ENCODE data around the gene PRR11. TPM values are rescaled to one million over a fixed set of nuclear protein-coding genes. Genes with fewer than 3 reads are reported as not detected.
A peak's percentile ranks its signal among the peaks of the same experiment; 100 is the strongest.
"Not testable (repeated sequence)": the region's sequence is repeated elsewhere in the genome, so short reads cannot be mapped to it uniquely, and the experiment has no call there.

The PRR11 gene
- total and polyA plus RNA-seq, 5 donors from 2014 or later: 1.2 to 3.0 (median 1.5) TPM

DNA sequence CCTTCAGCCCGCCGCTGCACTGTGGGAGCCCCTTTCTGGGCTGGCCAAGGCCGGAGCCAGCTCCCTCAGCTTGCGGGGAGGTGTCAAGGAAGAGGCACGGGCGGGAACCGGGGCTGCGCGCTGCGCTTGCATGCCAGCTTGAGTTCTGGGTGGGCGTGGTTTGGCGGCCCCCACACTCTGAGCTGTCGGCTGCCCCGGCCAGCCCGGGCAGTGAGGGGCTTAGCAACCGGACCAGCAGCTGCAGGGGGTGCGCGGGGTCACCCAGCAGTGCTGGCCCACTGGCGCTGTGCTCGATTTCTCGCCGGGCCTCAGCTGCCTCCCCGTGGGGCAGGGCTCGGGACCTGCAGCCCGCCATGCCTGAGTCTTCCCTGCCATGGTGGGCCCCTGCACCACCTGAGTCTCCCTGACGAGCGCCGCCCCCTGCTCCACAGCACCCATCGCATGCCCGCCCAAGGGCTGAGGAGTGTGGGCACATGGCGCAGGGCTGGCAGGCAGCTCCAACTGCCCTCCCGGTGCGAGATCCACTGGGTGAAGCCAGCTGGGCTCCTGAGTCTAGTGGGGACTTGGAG lies 17.0 kb downstream of the PRR11 start:
- no peak overlapping the region for H3K4me3 Mint-ChIP-seq
- no peaks in the 10 kb centered on the region for H3K36me3 Mint-ChIP-seq
- Histone ChIP-seq H3K4me3 (ENCODE audit: low read depth, low read length) (no peak overlapping the region), H3K9me3 (ENCODE audit: control insufficient read depth in 2 of 2, low read length in 2 of 2) (no peaks in the 10 kb centered on the region), H3K27me3 (ENCODE audit: control insufficient read depth, insufficient read depth, low read length) (no peaks in the 10 kb centered on the region), H3K36me3 (ENCODE audit: control insufficient read depth, insufficient read depth, low read length) (no peaks in the 10 kb centered on the region), H3K4me1 (ENCODE audit: control insufficient read depth, insufficient read depth, low read length, poor library complexity, severe bottlenecking) (no peaks in the 10 kb centered on the region), H3K27ac (ENCODE audit: insufficient read depth, low read length, poor library complexity, severe bottlenecking) (no peak overlapping the region)
- H3K27ac Mint-ChIP-seq: no peak overlapping the region
- H3K9me3 Mint-ChIP-seq: peaks cover 0 to 5% (median 0%) of the 10 kb centered on the region in 7 donors
- H3K4me1 Mint-ChIP-seq: peaks cover 0 to 3% (median 0%) of the 10 kb centered on the region in 4 donors
- ATAC-seq (ENCODE audit: low read depth in 2 of 2) (no peak), DNase-seq (no peak)
- no peaks in the 10 kb centered on the region for H3K27me3 Mint-ChIP-seq

DNA sequence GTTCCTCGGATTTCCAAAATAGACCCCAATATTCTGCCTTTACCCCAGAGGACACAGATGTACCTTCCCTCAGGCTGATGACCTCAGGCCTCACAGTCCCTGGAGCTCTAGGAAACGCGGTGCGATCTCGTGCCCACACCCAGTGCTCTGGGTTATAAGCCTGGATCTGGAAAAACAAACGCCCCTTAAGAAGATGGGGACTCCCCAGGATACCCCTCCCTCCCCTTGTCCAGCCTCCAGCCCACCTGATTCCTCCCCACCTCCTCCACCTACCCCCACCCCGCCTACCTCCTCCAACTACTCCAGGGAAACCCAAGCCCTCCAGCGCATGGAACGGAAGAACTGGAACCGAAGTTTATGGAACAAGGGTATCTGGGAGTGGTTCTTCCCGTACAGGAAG lies 19.1 kb downstream of the PRR11 start:
- H3K36me3 ChIP-seq (ENCODE audit: control insufficient read depth, insufficient read depth, low read length): no peaks in the 10 kb centered on the region
- Mint-ChIP-seq H3K36me3 (no peaks in the 10 kb centered on the region), H3K9me3 (peaks cover 0 to 5% (median 0%) of the 10 kb centered on the region in 7 donors), H3K4me3 (no peak overlapping the region), H3K27me3 (no peaks in the 10 kb centered on the region), H3K4me1 (peaks cover 0 to 3% (median 0%) of the 10 kb centered on the region in 4 donors), H3K27ac (no peak overlapping the region)
- ATAC-seq (ENCODE audit: low read depth in 2 of 2) (no peak), DNase-seq (no peak)
- no peaks in the 10 kb centered on the region for H3K4me1 ChIP-seq (ENCODE audit: control insufficient read depth, insufficient read depth, low read length, poor library complexity, severe bottlenecking)
- no peaks in the 10 kb centered on the region for H3K27me3 ChIP-seq (ENCODE audit: control insufficient read depth, insufficient read depth, low read length)
- H3K9me3 ChIP-seq (ENCODE audit: control insufficient read depth in 2 of 2, low read length in 2 of 2): no peaks in the 10 kb centered on the region
- no peak overlapping the region for H3K27ac ChIP-seq (ENCODE audit: insufficient read depth, low read length, poor library complexity, severe bottlenecking)
- no peak overlapping the region for H3K4me3 ChIP-seq (ENCODE audit: low read depth, low read length)

DNA sequence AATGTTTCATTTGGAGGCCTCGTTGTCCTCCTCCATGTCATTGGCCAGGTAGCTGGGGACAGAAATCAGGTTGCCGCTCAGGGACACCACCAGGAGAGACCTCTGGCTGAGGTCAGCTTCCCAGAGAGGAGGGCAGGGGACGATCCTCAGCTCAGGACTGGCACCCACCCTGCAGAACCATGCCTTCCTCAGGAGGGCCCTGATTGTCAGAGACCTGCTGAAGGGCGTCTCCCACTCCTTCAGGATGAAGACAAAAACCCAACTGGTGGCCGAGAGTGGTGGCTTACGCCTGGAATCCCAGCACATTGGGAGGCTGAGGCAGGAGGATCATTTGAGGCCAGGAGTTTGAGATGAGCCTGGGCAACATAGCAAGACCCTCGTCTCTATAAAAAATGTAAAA lies 19.5 kb downstream of the PRR11 start:
- no peak for DNase-seq
- H3K27me3 ChIP-seq (ENCODE audit: control insufficient read depth, insufficient read depth, low read length): no peaks in the 10 kb centered on the region
- no peak for ATAC-seq (ENCODE audit: low read depth in 2 of 2)
- no peaks in the 10 kb centered on the region for H3K27me3 Mint-ChIP-seq
- H3K36me3 ChIP-seq (ENCODE audit: control insufficient read depth, insufficient read depth, low read length): no peaks in the 10 kb centered on the region
- no peaks in the 10 kb centered on the region for H3K36me3 Mint-ChIP-seq
- H3K4me3 ChIP-seq (ENCODE audit: low read depth, low read length): no peak overlapping the region
- H3K27ac Mint-ChIP-seq: peak overlapping the region in 1 of 3 donors; percentile 20
- peaks cover 0 to 5% (median 0%) of the 10 kb centered on the region in 7 donors for H3K9me3 Mint-ChIP-seq
- H3K4me1 Mint-ChIP-seq: peaks cover 0 to 3% (median 0%) of the 10 kb centered on the region in 4 donors
- no peaks in the 10 kb centered on the region for H3K9me3 ChIP-seq (ENCODE audit: control insufficient read depth in 2 of 2, low read length in 2 of 2)
- H3K27ac ChIP-seq (ENCODE audit: insufficient read depth, low read length, poor library complexity, severe bottlenecking): no peak overlapping the region
- H3K4me3 Mint-ChIP-seq: no peak overlapping the region
- no peaks in the 10 kb centered on the region for H3K4me1 ChIP-seq (ENCODE audit: control insufficient read depth, insufficient read depth, low read length, poor library complexity, severe bottlenecking)

DNA sequence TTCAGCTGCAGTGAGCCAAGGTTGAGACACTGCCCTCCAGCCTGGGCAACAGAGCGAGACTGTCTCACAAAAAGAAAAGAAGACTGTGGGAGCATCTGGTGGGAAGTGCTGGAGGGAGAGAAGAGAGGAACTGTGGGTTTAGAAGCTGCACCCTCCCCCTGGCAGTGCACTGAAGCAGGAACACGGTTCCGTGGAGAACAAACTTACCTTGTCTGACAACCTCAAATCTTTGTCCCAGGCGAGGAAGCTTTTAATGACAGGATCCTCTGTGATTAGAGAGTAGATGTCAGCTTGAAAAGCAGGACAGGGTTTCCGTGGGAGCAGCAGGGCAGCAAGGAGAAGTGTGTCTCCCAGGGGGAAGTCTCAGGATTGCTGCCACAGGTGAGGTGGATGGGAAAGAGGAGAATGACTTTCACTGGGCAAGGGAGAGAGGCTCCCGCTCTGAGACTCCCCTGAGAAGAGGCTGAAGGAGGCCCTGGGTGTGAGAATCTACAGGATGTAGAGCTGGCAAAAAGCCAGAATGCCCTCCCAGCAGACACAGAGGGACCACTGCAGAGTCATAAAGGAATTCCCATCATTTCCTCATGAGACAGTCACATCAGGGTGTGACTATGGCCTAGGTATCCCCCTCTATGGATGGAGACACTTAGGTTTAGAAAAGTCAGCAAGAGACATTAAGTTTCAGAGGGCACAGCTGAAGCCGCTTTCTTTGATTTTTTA lies 22.9 kb downstream of the PRR11 start:
- no peak for DNase-seq
- Mint-ChIP-seq H3K27me3 (no peaks in the 10 kb centered on the region), H3K4me3 (no peak overlapping the region), H3K36me3 (peaks cover 3% of the 10 kb centered on the region), H3K4me1 (peaks cover 0 to 3% (median 0%) of the 10 kb centered on the region in 4 donors), H3K27ac (no peak overlapping the region), H3K9me3 (peaks cover 0 to 5% (median 0%) of the 10 kb centered on the region in 7 donors)
- H3K9me3 ChIP-seq (ENCODE audit: control insufficient read depth in 2 of 2, low read length in 2 of 2): no peaks in the 10 kb centered on the region
- H3K27ac ChIP-seq (ENCODE audit: insufficient read depth, low read length, poor library complexity, severe bottlenecking): no peak overlapping the region
- no peak overlapping the region for H3K4me3 ChIP-seq (ENCODE audit: low read depth, low read length)
- H3K27me3 ChIP-seq (ENCODE audit: control insufficient read depth, insufficient read depth, low read length): no peaks in the 10 kb centered on the region
- no peaks in the 10 kb centered on the region for H3K36me3 ChIP-seq (ENCODE audit: control insufficient read depth, insufficient read depth, low read length)
- no peaks in the 10 kb centered on the region for H3K4me1 ChIP-seq (ENCODE audit: control insufficient read depth, insufficient read depth, low read length, poor library complexity, severe bottlenecking)
- no peak for ATAC-seq (ENCODE audit: low read depth in 2 of 2)

DNA sequence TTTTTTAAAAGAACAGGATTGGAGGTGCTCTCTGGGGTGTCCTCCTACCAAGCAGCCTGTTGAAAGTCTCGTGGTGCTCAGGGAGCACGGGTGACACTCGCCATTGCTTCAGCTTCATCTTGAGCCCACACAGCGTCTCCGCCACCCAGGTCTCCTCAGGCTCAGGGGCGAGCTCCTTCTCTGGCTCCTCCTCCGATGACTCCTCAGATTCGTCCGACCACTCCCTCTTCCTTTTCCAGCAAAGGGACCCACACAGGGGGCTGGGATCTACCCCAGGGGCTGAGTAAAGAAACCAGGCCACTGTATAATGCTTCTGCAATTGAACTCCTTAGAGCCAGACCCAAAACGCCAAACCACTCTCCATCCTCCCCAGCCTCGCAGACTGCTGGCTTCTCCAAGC lies 24.1 kb downstream of the PRR11 start:
- H3K4me3 Mint-ChIP-seq; ATAC-seq (ENCODE audit: low read depth in 2 of 2); DNase-seq: not testable (repeated sequence)

DNA sequence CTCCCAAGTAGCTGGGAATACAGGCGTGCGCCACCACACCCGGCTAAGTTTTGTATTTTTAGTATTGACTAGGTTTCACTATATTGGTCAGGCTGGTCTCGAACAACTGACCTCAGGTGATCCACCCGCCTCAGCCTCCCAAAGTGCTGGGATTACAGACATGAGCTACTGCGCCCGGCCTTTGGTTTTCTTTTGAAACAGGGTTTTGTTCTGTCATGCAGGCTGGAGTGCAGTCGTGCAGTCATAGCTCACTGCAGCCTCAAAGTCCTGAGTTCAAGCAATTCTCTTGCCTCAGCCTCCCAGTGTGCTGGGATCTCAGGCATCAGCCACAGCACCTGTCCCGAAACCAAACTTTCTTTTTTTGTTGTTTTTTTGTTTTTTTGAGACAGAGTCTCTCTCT lies 25.1 kb downstream of the PRR11 start:
- no peaks in the 10 kb centered on the region for H3K4me1 ChIP-seq (ENCODE audit: control insufficient read depth, insufficient read depth, low read length, poor library complexity, severe bottlenecking)
- no peaks in the 10 kb centered on the region for H3K27me3 ChIP-seq (ENCODE audit: control insufficient read depth, insufficient read depth, low read length)
- H3K27ac ChIP-seq (ENCODE audit: insufficient read depth, low read length, poor library complexity, severe bottlenecking): no peak overlapping the region
- H3K4me3 Mint-ChIP-seq: no peak overlapping the region
- ATAC-seq (ENCODE audit: low read depth in 2 of 2): no peak
- no peaks in the 10 kb centered on the region for H3K36me3 ChIP-seq (ENCODE audit: control insufficient read depth, insufficient read depth, low read length)
- H3K9me3 ChIP-seq (ENCODE audit: control insufficient read depth in 2 of 2, low read length in 2 of 2): no peaks in the 10 kb centered on the region
- H3K4me3 ChIP-seq (ENCODE audit: low read depth, low read length): no peak overlapping the region
- no peaks in the 10 kb centered on the region for H3K9me3 Mint-ChIP-seq
- no peak overlapping the region for H3K27ac Mint-ChIP-seq
- H3K4me1 Mint-ChIP-seq: peaks cover 0 to 3% (median 0%) of the 10 kb centered on the region in 4 donors
- DNase-seq: no peak
- H3K27me3 Mint-ChIP-seq: no peaks in the 10 kb centered on the region
- H3K36me3 Mint-ChIP-seq: peaks cover 3% of the 10 kb centered on the region

More for the DNA sequence above, 24.1 kb downstream of the PRR11 start:
- not testable (repeated sequence) for H3K4me3 ChIP-seq (ENCODE audit: low read depth, low read length); H3K4me1 ChIP-seq (ENCODE audit: control insufficient read depth, insufficient read depth, low read length, poor library complexity, severe bottlenecking); H3K9me3 ChIP-seq (ENCODE audit: control insufficient read depth in 2 of 2, low read length in 2 of 2); H3K27me3 ChIP-seq (ENCODE audit: control insufficient read depth, insufficient read depth, low read length); H3K36me3 Mint-ChIP-seq; H3K27me3 Mint-ChIP-seq; H3K4me1 Mint-ChIP-seq; H3K27ac Mint-ChIP-seq; H3K9me3 Mint-ChIP-seq; H3K27ac ChIP-seq (ENCODE audit: insufficient read depth, low read length, poor library complexity, severe bottlenecking); H3K36me3 ChIP-seq (ENCODE audit: control insufficient read depth, insufficient read depth, low read length)

DNA sequence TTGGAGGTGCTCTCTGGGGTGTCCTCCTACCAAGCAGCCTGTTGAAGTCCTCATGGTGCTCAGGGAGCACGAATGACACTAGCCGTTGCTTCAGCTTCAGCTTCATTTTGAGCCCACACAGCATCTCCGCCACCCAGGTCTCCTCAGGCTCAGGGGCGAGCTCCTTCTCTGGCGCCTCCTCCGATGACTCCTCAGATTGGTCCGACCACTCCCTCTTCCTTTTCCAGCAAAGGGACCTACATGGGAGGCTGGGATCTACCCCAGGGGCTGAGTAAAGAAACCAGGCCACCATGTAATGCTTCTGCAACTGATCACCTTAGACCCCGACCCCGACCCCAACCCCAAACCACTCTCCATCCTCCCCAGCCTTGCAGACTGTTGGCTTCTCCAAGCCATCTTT lies 25.9 kb downstream of the PRR11 start:
- Mint-ChIP-seq H3K4me1 (peaks cover 0 to 3% (median 0%) of the 10 kb centered on the region in 4 donors), H3K27ac (no peak overlapping the region)
- no peak for ATAC-seq (ENCODE audit: low read depth in 2 of 2)

DNA sequence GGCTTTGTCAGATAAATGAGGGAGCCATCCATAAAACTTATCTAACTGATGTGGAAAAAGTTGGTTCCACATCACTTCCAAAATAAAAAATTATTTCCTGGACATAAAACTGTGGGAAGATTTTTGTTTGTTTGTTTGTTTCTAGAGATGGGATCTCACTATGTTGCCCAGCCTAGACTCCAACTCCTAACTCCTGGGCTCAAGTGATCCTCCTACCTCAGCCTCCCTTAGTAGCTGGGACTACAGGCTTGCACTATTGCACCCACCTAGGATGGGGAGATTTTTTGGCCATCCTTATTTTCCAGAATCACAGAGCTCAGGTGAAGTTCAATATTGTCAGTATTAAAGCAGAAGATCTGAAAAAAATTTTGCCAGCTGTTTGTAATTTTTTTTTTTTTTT lies 30.5 kb downstream of the PRR11 start:
- Mint-ChIP-seq H3K27me3 (no peaks in the 10 kb centered on the region), H3K9me3 (no peaks in the 10 kb centered on the region), H3K4me1 (no peaks in the 10 kb centered on the region), H3K27ac (no peak overlapping the region), H3K36me3 (peaks cover 3% of the 10 kb centered on the region), H3K4me3 (no peak overlapping the region)
- H3K27me3 ChIP-seq (ENCODE audit: control insufficient read depth, insufficient read depth, low read length): no peaks in the 10 kb centered on the region
- no peak overlapping the region for H3K27ac ChIP-seq (ENCODE audit: insufficient read depth, low read length, poor library complexity, severe bottlenecking)
- H3K4me3 ChIP-seq (ENCODE audit: low read depth, low read length): no peak overlapping the region
- H3K36me3 ChIP-seq (ENCODE audit: control insufficient read depth, insufficient read depth, low read length): no peaks in the 10 kb centered on the region
- no peak for ATAC-seq (ENCODE audit: low read depth in 2 of 2)
- no peaks in the 10 kb centered on the region for H3K4me1 ChIP-seq (ENCODE audit: control insufficient read depth, insufficient read depth, low read length, poor library complexity, severe bottlenecking)
- H3K9me3 ChIP-seq (ENCODE audit: control insufficient read depth in 2 of 2, low read length in 2 of 2): no peaks in the 10 kb centered on the region
- no peak for DNase-seq

More for the DNA sequence above, 25.9 kb downstream of the PRR11 start:
- H3K27ac ChIP-seq (ENCODE audit: insufficient read depth, low read length, poor library complexity, severe bottlenecking): no peak overlapping the region
- no peaks in the 10 kb centered on the region for H3K9me3 ChIP-seq (ENCODE audit: control insufficient read depth in 2 of 2, low read length in 2 of 2)
- H3K27me3 ChIP-seq (ENCODE audit: control insufficient read depth, insufficient read depth, low read length): no peaks in the 10 kb centered on the region
- Mint-ChIP-seq H3K4me3 (no peak overlapping the region), H3K9me3 (no peaks in the 10 kb centered on the region), H3K27me3 (no peaks in the 10 kb centered on the region), H3K36me3 (peaks cover 3% of the 10 kb centered on the region)
- H3K4me3 ChIP-seq (ENCODE audit: low read depth, low read length): no peak overlapping the region
- no peaks in the 10 kb centered on the region for H3K36me3 ChIP-seq (ENCODE audit: control insufficient read depth, insufficient read depth, low read length)
- H3K4me1 ChIP-seq (ENCODE audit: control insufficient read depth, insufficient read depth, low read length, poor library complexity, severe bottlenecking): no peaks in the 10 kb centered on the region
- no peak for DNase-seq
